SK-N-SH (cell line): ENCODE data around the gene NUBP1. TPM values are rescaled to one million over a fixed set of nuclear protein-coding genes. Genes with fewer than 3 reads are reported as not detected.

Experiments used
- CTCF ChIA-PET: fragments of 300-600, 350-600 bp; formaldehyde crosslinking; extraction: SDS; loops from one replicate; lab custom pipeline; 2021; lab: Yijun Ruan, JAX
- POLR2A ChIA-PET: fragments of 350-600 bp; sonication (Branson Sonifier 250); formaldehyde crosslinking; extraction: SDS; loops from one replicate; lab custom pipeline; 2020; ENCODE audit warnings: antibody characterized with exemption, inconsistent platforms; lab: Yijun Ruan, JAX
- DNase-seq: peaks from one replicate; pipeline ENCODE4 v3.0.0; 2012
- H2AFZ ChIP-seq: fragments of 200-600 bp; sonication (generic); 2 replicates; pipeline ENCODE4 v1.8.1; 2016; ENCODE audit warnings: antibody characterized with exemption, mild to moderate bottlenecking, low read depth
- H3F3A ChIP-seq: fragments of 200-600 bp; sonication (generic); replicated peaks from 2 replicates; pipeline ENCODE3; 2016; ENCODE audit warnings: antibody characterized with exemption, mild to moderate bottlenecking; ENCODE audit not compliant: insufficient read depth
- H3K27ac ChIP-seq, 2 experiments: fragments of 200-500 bp in 1 of 2; fragments of 200-600 bp in 1 of 2; sonication (Bioruptor generic) in 1 of 2; sonication (generic), shearing (Covaris generic) in 1 of 2; 2 replicates each; pipeline versions ENCODE4 v1.5.1 to v1.6.1; 2014 to 2016; ENCODE audit warnings: low read depth in 2 of 2, inconsistent platforms in 1 of 2, low read length in 1 of 2, mild to moderate bottlenecking in 1 of 2, mixed read lengths in 1 of 2
- H3K27me3 ChIP-seq: fragments of 200-600 bp; sonication (generic), shearing (Covaris generic); 2 replicates; pipeline ENCODE4 v1.6.1; 2016; ENCODE audit warnings: mixed run types; ENCODE audit not compliant: insufficient read depth
- H3K36me3 ChIP-seq, 2 experiments: fragments of 200-500 bp in 1 of 2; fragments of 200-600 bp in 1 of 2; sonication (Bioruptor generic) in 1 of 2; sonication (generic) in 1 of 2; replicated peaks in 1 of 2; 2 replicates each; pipeline versions ENCODE3 to v1.5.1; 2014 to 2016; ENCODE audit warnings: low read length in 1 of 2, mild to moderate bottlenecking in 1 of 2; ENCODE audit not compliant: insufficient read depth in 2 of 2, control insufficient read depth in 1 of 2
- H3K4me1 ChIP-seq, 2 experiments: fragments of 200-500 bp in 1 of 2; fragments of 200-600 bp in 1 of 2; sonication (Bioruptor generic) in 1 of 2; sonication (generic), shearing (Covaris generic) in 1 of 2; 2 replicates each; pipeline versions ENCODE4 v1.5.1 to v1.6.1; 2014 to 2016; ENCODE audit warnings: low read depth in 1 of 2, low read length in 1 of 2, mixed run types in 1 of 2; ENCODE audit not compliant: insufficient read depth in 2 of 2, control insufficient read depth in 1 of 2
- H3K4me2 ChIP-seq: fragments of 200-600 bp; sonication (generic), shearing (Covaris generic); 2 replicates; pipeline ENCODE4 v1.6.1; 2017; ENCODE audit warnings: mixed run types
- H3K4me3 ChIP-seq, 2 experiments: fragments of 200-500 bp in 1 of 2; fragments of 200-600 bp in 1 of 2; sonication (Bioruptor generic) in 1 of 2; sonication (generic), shearing (Covaris generic) in 1 of 2; 2 replicates each; pipeline versions ENCODE4 v1.5.1 to v1.8.1; 2014 to 2016; ENCODE audit warnings: low read depth in 2 of 2, inconsistent platforms in 1 of 2, low read length in 1 of 2, mild to moderate bottlenecking in 1 of 2, mixed read lengths in 1 of 2, moderate library complexity in 1 of 2
- H3K79me2 ChIP-seq: fragments of 200-600 bp; sonication (generic); 2 replicates; pipeline ENCODE4 v1.8.1; 2017; ENCODE audit warnings: mild to moderate bottlenecking; ENCODE audit not compliant: insufficient read depth
- H3K9ac ChIP-seq: fragments of 200-600 bp; sonication (generic); 2 replicates; pipeline ENCODE4 v1.6.1; 2017; ENCODE audit warnings: mixed run types
- H3K9me2 ChIP-seq: fragments of 200-600 bp; sonication (generic); 2 replicates; pipeline ENCODE4 v1.6.1; 2017; ENCODE audit warnings: mixed run types
- H3K9me3 ChIP-seq: fragments of 200-600 bp; sonication (generic); 2 replicates; pipeline ENCODE4 v1.6.1; 2017; ENCODE audit warnings: mixed run types, mild to moderate bottlenecking, moderate library complexity
- H4K20me1 ChIP-seq: fragments of 200-600 bp; sonication (generic); 2 replicates; pipeline ENCODE4 v1.6.1; 2017; ENCODE audit warnings: mild to moderate bottlenecking, mixed run types; ENCODE audit not compliant: insufficient read depth
- CHD2 ChIP-seq: fragments of 150-350 bp; IDR thresholded peaks from 2 replicates; pipeline ENCODE4 v1.6.1; 2018; ENCODE audit warnings: low read length; ENCODE audit not compliant: partially characterized antibody
- ELF1 ChIP-seq: IDR thresholded peaks from 2 replicates; pipeline ENCODE4 v1.4.0; 2012
- EP300 ChIP-seq, 2 experiments: IDR thresholded peaks; 2 replicates each; pipeline versions ENCODE4 v1.4.0 to v1.6.1; 2012; ENCODE audit warnings: borderline replicate concordance in 1 of 2, low read depth in 1 of 2, low read length in 1 of 2
- EZH2phosphoT487 ChIP-seq: fragments of 200-600 bp; sonication (generic); IDR thresholded peaks from 2 replicates; pipeline ENCODE4 v1.6.1; 2017; ENCODE audit warnings: low read depth, mixed run types, mild to moderate bottlenecking, antibody characterized with exemption, moderate library complexity, borderline replicate concordance
- FOXJ3 ChIP-seq: sonication (generic); formaldehyde crosslinking; IDR thresholded peaks from 2 replicates; pipeline ENCODE4 v1.5.1; 2020; ENCODE audit warnings: mild to moderate bottlenecking, missing genetic modification reagents
- FOXM1 ChIP-seq: IDR thresholded peaks from 2 replicates; pipeline ENCODE4 v1.4.0; 2012; ENCODE audit warnings: low read depth, mild to moderate bottlenecking
- MXI1 ChIP-seq: IDR thresholded peaks from 2 replicates; pipeline ENCODE4 v1.6.1; 2012; ENCODE audit warnings: mild to moderate bottlenecking, low read depth, low read length, improper control_type of control experiment
- RCOR1 ChIP-seq: fragments of 150-350 bp; IDR thresholded peaks from 2 replicates; pipeline ENCODE4 v1.6.1; 2017; ENCODE audit warnings: antibody characterized with exemption, low read length
- RFX5 ChIP-seq: IDR thresholded peaks from 2 replicates; pipeline ENCODE4 v1.6.1; 2012; ENCODE audit warnings: mild to moderate bottlenecking, improper control_type of control experiment, low read length
- SIN3A ChIP-seq: IDR thresholded peaks from 2 replicates; pipeline ENCODE4 v1.6.1; 2012; ENCODE audit warnings: low read depth, mild to moderate bottlenecking, low read length, moderate library complexity, borderline replicate concordance
- SMC3 ChIP-seq: IDR thresholded peaks from 2 replicates; pipeline ENCODE4 v1.6.1; 2012; ENCODE audit warnings: low read depth, low read length, improper control_type of control experiment
- TCF12 ChIP-seq: IDR thresholded peaks from 2 replicates; pipeline ENCODE4 v1.4.0; 2012
- TEAD4 ChIP-seq: IDR thresholded peaks from 2 replicates; pipeline ENCODE4 v1.4.0; 2012; ENCODE audit warnings: mild to moderate bottlenecking, borderline replicate concordance; ENCODE audit not compliant: insufficient read depth
- YY1 ChIP-seq: IDR thresholded peaks from 2 replicates; pipeline ENCODE4 v1.4.0; 2012; ENCODE audit warnings: low read depth, mild to moderate bottlenecking
- WGBS: methylation state at CpG from one replicate; pipeline ENCODE4 v1.1.6; 2017; ENCODE audit warnings: low lambda C conversion rate; 5-methylcytosine and 5-hydroxymethylcytosine counted together
- polyA plus RNA-seq, 3 experiments: library from polyadenylated mRNA; depleted of rRNA; stranded (reverse); fragments of >200 nt; gene quantifications; 2 replicates each; pipeline ENCODE4 v1.2.3, GENCODE V29; 2012
- TF ChIP-seq, protein P1 (sequence below): fragments of 200-600 bp; sonication (generic); IDR thresholded peaks from 2 replicates; pipeline ENCODE4 v1.6.1; 2017; ENCODE audit warnings: antibody characterized with exemption, mild to moderate bottlenecking, moderate library complexity
- TF ChIP-seq, protein P2 (sequence below): fragments of 150-350 bp; IDR thresholded peaks from 2 replicates; pipeline ENCODE4 v1.6.1; 2017; ENCODE audit warnings: antibody characterized with exemption, low read length, low read depth, borderline replicate concordance
- TF ChIP-seq, protein P3 (sequence below): IDR thresholded peaks from 2 replicates; pipeline ENCODE4 v1.4.0; 2012; ENCODE audit warnings: low read depth, borderline replicate concordance
- TF ChIP-seq, protein P4 (sequence below): IDR thresholded peaks from 2 replicates; pipeline ENCODE4 v1.4.0; 2012; ENCODE audit warnings: low read depth

NUBP1 gene
- polyA plus RNA-seq, 1 of the 3 experiments (the other 2 are of a cell fraction), result 49.8 TPM

DNA sequence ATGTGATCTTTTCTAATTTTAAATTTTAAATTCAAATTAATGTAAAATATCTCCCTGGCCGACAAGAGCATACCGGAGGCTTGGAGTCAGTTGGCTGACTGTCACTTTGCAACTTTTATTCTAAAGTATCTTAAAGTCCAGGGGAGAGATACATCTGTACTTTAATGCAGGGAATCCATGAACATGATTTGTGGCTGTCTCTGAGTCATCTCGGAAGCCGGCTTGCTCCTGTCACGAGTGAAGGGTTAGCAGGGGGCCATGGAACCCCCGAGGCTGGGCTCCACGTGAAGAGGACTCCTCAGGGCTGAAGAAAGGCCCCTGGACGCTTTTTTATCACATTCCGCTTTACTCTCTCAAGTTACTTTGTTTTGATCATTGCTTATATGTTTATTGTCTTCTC is 61.7 kb downstream of the NUBP1 start:
- 63% methylated on average over 8 of the region's 9 CpGs for WGBS
- TF ChIP-seq CHD2 (no peak), TEAD4 (no peak), EZH2phosphoT487 (no peak), RCOR1 (no peak), SMC3 (no peak), FOXM1 (no peak), MXI1 (no peak), ELF1 (no peak), SIN3A (no peak), EP300 (IDR thresholded peaks at IDR 0.05; ENCODE audit: borderline replicate concordance in 1 of 2, low read depth in 1 of 2, low read length in 1 of 2) (no peak), TCF12 (no peak), YY1 (no peak), RFX5 (no peak), FOXJ3 (CRISPR knock-in tag) (no peak)
- TF ChIP-seq, protein P1, sequence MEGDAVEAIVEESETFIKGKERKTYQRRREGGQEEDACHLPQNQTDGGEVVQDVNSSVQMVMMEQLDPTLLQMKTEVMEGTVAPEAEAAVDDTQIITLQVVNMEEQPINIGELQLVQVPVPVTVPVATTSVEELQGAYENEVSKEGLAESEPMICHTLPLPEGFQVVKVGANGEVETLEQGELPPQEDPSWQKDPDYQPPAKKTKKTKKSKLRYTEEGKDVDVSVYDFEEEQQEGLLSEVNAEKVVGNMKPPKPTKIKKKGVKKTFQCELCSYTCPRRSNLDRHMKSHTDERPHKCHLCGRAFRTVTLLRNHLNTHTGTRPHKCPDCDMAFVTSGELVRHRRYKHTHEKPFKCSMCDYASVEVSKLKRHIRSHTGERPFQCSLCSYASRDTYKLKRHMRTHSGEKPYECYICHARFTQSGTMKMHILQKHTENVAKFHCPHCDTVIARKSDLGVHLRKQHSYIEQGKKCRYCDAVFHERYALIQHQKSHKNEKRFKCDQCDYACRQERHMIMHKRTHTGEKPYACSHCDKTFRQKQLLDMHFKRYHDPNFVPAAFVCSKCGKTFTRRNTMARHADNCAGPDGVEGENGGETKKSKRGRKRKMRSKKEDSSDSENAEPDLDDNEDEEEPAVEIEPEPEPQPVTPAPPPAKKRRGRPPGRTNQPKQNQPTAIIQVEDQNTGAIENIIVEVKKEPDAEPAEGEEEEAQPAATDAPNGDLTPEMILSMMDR, result no peak
- TF ChIP-seq, protein P2, sequence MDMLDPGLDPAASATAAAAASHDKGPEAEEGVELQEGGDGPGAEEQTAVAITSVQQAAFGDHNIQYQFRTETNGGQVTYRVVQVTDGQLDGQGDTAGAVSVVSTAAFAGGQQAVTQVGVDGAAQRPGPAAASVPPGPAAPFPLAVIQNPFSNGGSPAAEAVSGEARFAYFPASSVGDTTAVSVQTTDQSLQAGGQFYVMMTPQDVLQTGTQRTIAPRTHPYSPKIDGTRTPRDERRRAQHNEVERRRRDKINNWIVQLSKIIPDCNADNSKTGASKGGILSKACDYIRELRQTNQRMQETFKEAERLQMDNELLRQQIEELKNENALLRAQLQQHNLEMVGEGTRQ, result no peak
- TF ChIP-seq, protein P3, sequence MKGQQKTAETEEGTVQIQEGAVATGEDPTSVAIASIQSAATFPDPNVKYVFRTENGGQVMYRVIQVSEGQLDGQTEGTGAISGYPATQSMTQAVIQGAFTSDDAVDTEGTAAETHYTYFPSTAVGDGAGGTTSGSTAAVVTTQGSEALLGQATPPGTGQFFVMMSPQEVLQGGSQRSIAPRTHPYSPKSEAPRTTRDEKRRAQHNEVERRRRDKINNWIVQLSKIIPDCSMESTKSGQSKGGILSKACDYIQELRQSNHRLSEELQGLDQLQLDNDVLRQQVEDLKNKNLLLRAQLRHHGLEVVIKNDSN, result no peak
- TF ChIP-seq, protein P4, sequence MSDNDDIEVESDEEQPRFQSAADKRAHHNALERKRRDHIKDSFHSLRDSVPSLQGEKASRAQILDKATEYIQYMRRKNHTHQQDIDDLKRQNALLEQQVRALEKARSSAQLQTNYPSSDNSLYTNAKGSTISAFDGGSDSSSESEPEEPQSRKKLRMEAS, result no peak
- Histone ChIP-seq H3K4me1 (no peaks in the 10 kb centered on the region), H3K36me3 (no peaks in the 10 kb centered on the region), H3K4me3 (no peak overlapping the region), H2AFZ (no peak overlapping the region), H3K9me2 (no peaks in the 10 kb centered on the region), H3K27ac (no peak overlapping the region), H3K9ac (no peak overlapping the region), H3K9me3 (no peaks in the 10 kb centered on the region), H3F3A (no peaks in the 10 kb centered on the region), H3K27me3 (0 out of 2 replicates have a peak, but pooled peaks cover 8% of the 10 kb centered on the region), H3K4me2 (no peak overlapping the region), H4K20me1 (no peaks in the 10 kb centered on the region), H3K79me2 (no peaks in the 10 kb centered on the region)
- ChIA-PET POLR2A (no interaction called here), CTCF (no interaction called here)
- no peak for DNase-seq
